ENCODE results near the gene RAB35. TPM values are rescaled to one million over a fixed set of nuclear protein-coding genes. Genes with fewer than 3 reads are reported as not detected.

RAB35 gene
- polyA plus RNA-seq, 2 of the 4 experiments (the other 2 are of a cell fraction) = 44.0 to 67.6 TPM

DNA sequence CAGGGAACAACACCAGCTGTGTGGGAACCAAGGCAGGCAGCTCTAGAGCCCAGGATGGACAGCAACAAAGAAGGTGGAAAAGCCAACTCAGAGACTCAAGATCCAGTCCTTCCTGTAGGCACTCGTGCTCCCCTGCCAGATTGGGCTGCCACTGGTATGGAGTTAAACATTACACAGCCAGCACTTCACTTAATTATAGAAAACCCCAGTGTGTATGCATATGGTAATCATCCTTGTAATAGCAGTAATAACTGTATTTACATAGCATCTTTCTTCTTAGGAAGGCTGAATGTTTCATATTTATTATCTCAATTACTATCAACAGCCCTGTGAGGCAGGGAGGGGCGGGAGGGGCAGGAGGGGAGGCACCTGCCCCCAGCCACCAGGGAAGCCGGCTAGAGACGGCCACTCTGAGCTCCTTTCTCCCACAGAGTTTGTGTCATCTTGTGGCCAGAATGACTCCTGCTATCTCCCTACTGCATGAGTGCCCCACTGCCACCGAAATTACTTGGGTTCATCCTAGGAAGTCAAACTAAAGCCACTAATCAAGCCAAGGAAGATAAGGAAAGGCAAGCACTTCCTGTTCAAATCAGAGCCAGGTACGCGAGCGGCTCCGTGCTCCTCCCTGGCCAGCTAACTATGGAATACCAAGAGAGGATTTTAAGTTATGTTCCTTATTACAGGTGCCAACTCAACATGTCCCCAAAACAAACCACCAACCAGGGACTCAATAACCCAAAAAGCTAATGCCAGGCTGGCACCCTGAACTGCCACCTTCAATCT lies 15.7 kb upstream of the RAB35 start (continued):
- TF ChIP-seq FOXS1 (CRISPR knock-in tag; IDR thresholded peaks at IDR 0.05) (no peak), POLR2AphosphoS2 (conservative IDR thresholded peaks at IDR 0.05; ENCODE audit: low read length) (no peak), RARB (CRISPR knock-in tag; IDR thresholded peaks at IDR 0.05) (no peak), PBX3 (IDR thresholded peaks at IDR 0.05) (no peak), FOSL2 (IDR thresholded peaks at IDR 0.05) (no peak), FOSL2 (CRISPR knock-in tag; IDR thresholded peaks at IDR 0.05) (no peak), CEBPB (IDR thresholded peaks at IDR 0.05) (no peak), RAD21 (conservative IDR thresholded peaks at IDR 0.05 in 1 of 2, IDR thresholded peaks at IDR 0.05 in 1 of 2) (no peak)
- TF ChIP-seq, protein P1, sequence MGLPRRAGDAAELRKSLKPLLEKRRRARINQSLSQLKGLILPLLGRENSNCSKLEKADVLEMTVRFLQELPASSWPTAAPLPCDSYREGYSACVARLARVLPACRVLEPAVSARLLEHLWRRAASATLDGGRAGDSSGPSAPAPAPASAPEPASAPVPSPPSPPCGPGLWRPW (IDR thresholded peaks at IDR 0.05) = no peak

DNA sequence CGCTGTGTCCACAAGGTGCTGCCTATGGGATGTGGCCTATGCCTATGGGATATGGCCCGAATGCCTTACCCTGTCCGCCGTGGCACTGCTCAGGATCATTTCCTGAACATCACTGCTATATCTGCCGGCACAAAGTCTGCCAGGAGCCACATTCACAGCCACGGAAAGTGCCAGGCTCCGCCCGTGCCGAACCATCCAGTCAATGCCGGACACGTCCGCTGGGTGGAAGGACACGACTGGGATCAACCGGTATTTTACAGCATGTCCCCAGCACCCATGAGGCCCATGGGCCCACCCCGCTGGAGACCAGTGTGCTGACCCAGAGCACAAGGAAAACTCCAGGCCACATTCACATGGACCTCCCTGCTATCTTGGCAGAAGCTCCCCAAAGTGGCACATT lies 14.6 kb upstream of the RAB35 start:
- ATAC-seq = no peak; a peak in 1 of 6 replicates
- H3K9me3 ChIP-seq = no peaks in the 10 kb centered on the region
- CTCF ChIA-PET = interaction anchor here (1.1 kb wide), 1 partner anchor 16 kb away, joined by 3 read pairs; no protein-coding TSS in a partner anchor
- POLR2A ChIA-PET = interaction anchor here (1.0 kb wide), 1 partner anchor 70 kb away, joined by 3 read pairs; the partner anchor contains the start of gene RPLP0
- no peak overlapping the region for H3K4me3 ChIP-seq
- WGBS (ENCODE audit: missing lambda C conversion rate) = 95% methylated on average over 14 of the region's 15 CpGs
- no peak for DNase-seq (ENCODE audit: low read depth in 1 of 2, low spot score in 1 of 2)
- H3K4me2 ChIP-seq = no peak overlapping the region
- no peak for FAIRE-seq
- H3K27ac ChIP-seq = no peak overlapping the region
- TF ChIP-seq ZSCAN20 (CRISPR knock-in tag; IDR thresholded peaks at IDR 0.05) (no peak), PHF8 (IDR thresholded peaks at IDR 0.05; ENCODE audit: borderline replicate concordance, low read depth) (no peak), RAD21 (conservative IDR thresholded peaks at IDR 0.05 in 1 of 2, IDR thresholded peaks at IDR 0.05 in 1 of 2) (no peak)
- H3K4me1 ChIP-seq = no peaks in the 10 kb centered on the region

DNA sequence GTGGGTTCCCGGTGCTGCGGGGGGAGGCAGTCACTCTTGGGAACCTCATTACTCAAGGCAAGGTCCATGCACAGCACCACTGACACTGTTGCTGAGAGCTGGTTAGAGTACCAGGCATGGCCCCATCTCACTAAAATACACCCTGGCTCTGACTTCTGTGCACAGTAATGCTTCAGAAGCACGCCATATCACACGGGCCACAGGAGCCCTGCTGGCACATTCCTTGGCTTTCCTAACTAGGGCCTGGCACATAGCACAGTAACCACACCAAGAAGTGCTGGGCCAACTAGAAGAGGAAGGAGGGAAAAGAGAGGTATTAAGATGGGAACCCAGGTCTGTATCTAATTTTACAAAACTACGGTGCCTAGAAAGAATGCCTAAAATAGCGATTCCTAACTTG lies 13.5 kb upstream of the RAB35 start:
- FAIRE-seq (no peak), ATAC-seq (no peak), DNase-seq (ENCODE audit: low read depth in 1 of 2, low spot score in 1 of 2) (no peak)
- TF ChIP-seq RARB (CRISPR knock-in tag; IDR thresholded peaks at IDR 0.05) (no peak), TFCP2L1 (CRISPR knock-in tag; IDR thresholded peaks at IDR 0.05) (no peak), BHLHE40 (IDR thresholded peaks at IDR 0.05; ENCODE audit: low read depth, low read length) (no peak), HOXB13 (CRISPR knock-in tag; IDR thresholded peaks at IDR 0.05; ENCODE audit: low read depth) (no peak), E2F6 (IDR thresholded peaks at IDR 0.05; ENCODE audit: borderline replicate concordance, low read depth) (no peak), REST (IDR thresholded peaks at IDR 0.05) (no peak), GATA3 (IDR thresholded peaks at IDR 0.05; ENCODE audit: borderline replicate concordance) (no peak), POLR2A (IDR thresholded peaks at IDR 0.05; ENCODE audit: low read length) (no peak)
- TF ChIP-seq, protein P2, sequence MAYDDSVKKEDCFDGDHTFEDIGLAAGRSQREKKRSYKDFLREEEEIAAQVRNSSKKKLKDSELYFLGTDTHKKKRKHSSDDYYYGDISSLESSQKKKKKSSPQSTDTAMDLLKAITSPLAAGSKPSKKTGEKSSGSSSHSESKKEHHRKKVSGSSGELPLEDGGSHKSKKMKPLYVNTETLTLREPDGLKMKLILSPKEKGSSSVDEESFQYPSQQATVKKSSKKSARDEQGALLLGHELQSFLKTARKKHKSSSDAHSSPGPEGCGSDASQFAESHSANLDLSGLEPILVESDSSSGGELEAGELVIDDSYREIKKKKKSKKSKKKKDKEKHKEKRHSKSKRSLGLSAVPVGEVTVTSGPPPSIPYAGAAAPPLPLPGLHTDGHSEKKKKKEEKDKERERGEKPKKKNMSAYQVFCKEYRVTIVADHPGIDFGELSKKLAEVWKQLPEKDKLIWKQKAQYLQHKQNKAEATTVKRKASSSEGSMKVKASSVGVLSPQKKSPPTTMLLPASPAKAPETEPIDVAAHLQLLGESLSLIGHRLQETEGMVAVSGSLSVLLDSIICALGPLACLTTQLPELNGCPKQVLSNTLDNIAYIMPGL (CRISPR knock-in tag; IDR thresholded peaks at IDR 0.05; ENCODE audit: borderline replicate concordance) = no peak
- ChIA-PET CTCF (no interaction called here), POLR2A (no interaction called here)
- Histone ChIP-seq H3K9me3 (no peaks in the 10 kb centered on the region), H3K4me2 (no peak overlapping the region), H3K4me1 (no peaks in the 10 kb centered on the region), H3K4me3 (no peak overlapping the region), H3K27ac (no peak overlapping the region)
- WGBS (ENCODE audit: missing lambda C conversion rate) = 88% methylated on average over 6 of the region's 6 CpGs

Measured in A549 (cell line).